ENCODE data around the gene HKDC1. TPM values are rescaled to one million over a fixed set of nuclear protein-coding genes. Genes with fewer than 3 reads are reported as not detected.

Gene HKDC1
- total and polyA plus RNA-seq, 2 donors (not counting 1 experiment from before 2014, with no cell fraction given): 0.01 TPM; not detected in 1

DNA sequence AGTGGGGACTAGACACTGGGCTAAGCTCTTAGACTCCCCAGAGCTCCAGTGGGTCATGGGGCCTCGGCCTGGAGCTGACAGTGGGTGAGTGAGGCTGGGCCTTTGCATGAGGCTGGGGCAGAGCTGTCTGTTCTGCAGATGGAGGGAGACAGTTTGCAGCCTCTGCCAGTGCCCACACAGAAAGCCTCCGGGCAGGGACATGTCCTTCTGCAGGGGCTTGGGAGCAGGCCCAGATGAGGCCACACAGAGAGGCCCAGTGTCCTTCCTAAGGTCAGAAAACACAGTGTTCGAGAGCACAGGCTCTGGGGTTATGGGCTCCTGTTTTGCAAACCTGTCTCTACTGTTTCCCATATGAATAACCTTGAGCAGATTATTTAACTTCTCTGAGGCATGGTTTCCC lies 33.0 kb downstream of the HKDC1 start:
- Histone ChIP-seq H3K27me3 (replicated peaks in 1 of 4; ENCODE audit: control extremely low read depth in 1 of 4, control insufficient read depth in 3 of 4, insufficient read depth in 4 of 4, low read length in 3 of 4) (no peaks in the 10 kb centered on the region), H2AFZ (ENCODE audit: insufficient read depth, low read depth, low read length, poor library complexity, severe bottlenecking) (no peak overlapping the region), H3K27ac (ENCODE audit: low read length in 2 of 2) (no peak overlapping the region), H3K4me2 (replicated peaks; ENCODE audit: low read depth, low read length, poor library complexity, severe bottlenecking) (no peak overlapping the region), H3K36me3 (replicated peaks in 1 of 2; ENCODE audit: control extremely low read depth in 1 of 2, control insufficient read depth in 1 of 2, extremely low read depth in 1 of 2, insufficient read depth in 2 of 2, low read length in 1 of 2) (no peaks in the 10 kb centered on the region), H3K4me3 (ENCODE audit: control extremely low read depth in 1 of 5, extremely low read depth in 1 of 5, insufficient read depth in 1 of 5, low read depth in 2 of 5, low read length in 4 of 5) (no peak overlapping the region), H3K9me3 (ENCODE audit: control extremely low read depth in 1 of 3, control insufficient read depth in 2 of 3, insufficient read depth in 1 of 3, low read length in 2 of 3) (no peaks in the 10 kb centered on the region), H3K4me1 (ENCODE audit: control insufficient read depth in 2 of 2, insufficient read depth in 2 of 2, low read length in 2 of 2) (no peaks in the 10 kb centered on the region), H3K79me2 (ENCODE audit: control insufficient read depth, insufficient read depth, low read length) (no peaks in the 10 kb centered on the region), H3K9ac (ENCODE audit: low read length) (no peak overlapping the region), H4K20me1 (ENCODE audit: control insufficient read depth, insufficient read depth, low read length, poor library complexity, severe bottlenecking) (no peaks in the 10 kb centered on the region)
- no peak for ATAC-seq (ENCODE audit: low read depth)
- ChIA-PET CTCF (interaction anchor here (0.9 to 1.5 kb wide), 2 partner anchors 11 to 14 kb away, joined by 3 read pairs; no protein-coding TSS in a partner anchor), POLR2A (no interaction called here)
- Mint-ChIP-seq H3K9me3 (ENCODE audit: insufficient read depth) (no peaks in the 10 kb centered on the region), H3K27ac (no peak overlapping the region), H3K27me3 (no peaks in the 10 kb centered on the region), H3K4me3 (no peak overlapping the region), H3K4me1 (no peaks in the 10 kb centered on the region)
- 87% methylated on average over 3 of the region's 3 CpGs for WGBS (ENCODE audit: insufficient coverage)
- intact Hi-C loops (cut with micrococcal nuclease): no loop called here
- TF ChIP-seq EZH2 (IDR thresholded peaks at IDR 0.05; ENCODE audit: borderline replicate concordance, insufficient read depth, low read depth, low read length, poor library complexity, severe bottlenecking): no peak
- TF ChIP-seq, protein P1, sequence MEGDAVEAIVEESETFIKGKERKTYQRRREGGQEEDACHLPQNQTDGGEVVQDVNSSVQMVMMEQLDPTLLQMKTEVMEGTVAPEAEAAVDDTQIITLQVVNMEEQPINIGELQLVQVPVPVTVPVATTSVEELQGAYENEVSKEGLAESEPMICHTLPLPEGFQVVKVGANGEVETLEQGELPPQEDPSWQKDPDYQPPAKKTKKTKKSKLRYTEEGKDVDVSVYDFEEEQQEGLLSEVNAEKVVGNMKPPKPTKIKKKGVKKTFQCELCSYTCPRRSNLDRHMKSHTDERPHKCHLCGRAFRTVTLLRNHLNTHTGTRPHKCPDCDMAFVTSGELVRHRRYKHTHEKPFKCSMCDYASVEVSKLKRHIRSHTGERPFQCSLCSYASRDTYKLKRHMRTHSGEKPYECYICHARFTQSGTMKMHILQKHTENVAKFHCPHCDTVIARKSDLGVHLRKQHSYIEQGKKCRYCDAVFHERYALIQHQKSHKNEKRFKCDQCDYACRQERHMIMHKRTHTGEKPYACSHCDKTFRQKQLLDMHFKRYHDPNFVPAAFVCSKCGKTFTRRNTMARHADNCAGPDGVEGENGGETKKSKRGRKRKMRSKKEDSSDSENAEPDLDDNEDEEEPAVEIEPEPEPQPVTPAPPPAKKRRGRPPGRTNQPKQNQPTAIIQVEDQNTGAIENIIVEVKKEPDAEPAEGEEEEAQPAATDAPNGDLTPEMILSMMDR (IDR thresholded peaks at IDR 0.05): no peak
- DNase-seq: no peak

DNA sequence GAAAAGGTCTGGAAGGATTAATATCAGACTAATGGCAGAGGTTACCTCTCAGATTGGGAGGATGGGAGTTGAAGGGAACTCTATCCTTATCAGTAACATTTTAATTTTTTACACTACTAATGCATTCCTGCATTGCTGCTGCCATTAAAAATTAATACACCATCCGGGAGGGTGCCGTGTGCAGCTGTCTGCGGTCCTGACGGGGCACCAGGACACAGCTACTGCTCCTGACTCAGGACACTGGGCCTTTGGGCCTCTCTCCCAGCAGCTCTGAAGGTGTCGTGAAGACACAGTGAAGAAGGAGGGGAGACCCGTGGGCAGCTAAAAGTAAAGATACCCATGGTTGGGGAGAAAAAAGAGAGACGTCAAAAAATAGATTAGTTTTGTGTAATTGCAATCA lies 34.7 kb downstream of the HKDC1 start:
- intact Hi-C loops (cut with micrococcal nuclease): no loop called here
- CTCF ChIA-PET: no interaction called here
- H3K27me3 Mint-ChIP-seq: no peaks in the 10 kb centered on the region

More for the DNA sequence above, 34.7 kb downstream of the HKDC1 start:
- Histone ChIP-seq H3K36me3 (replicated peaks in 1 of 2; ENCODE audit: control extremely low read depth in 1 of 2, control insufficient read depth in 1 of 2, extremely low read depth in 1 of 2, insufficient read depth in 2 of 2, low read length in 1 of 2) (no peaks in the 10 kb centered on the region), H3K79me2 (ENCODE audit: control insufficient read depth, insufficient read depth, low read length) (no peaks in the 10 kb centered on the region), H3K27ac (ENCODE audit: low read length in 2 of 2) (no peak overlapping the region), H4K20me1 (ENCODE audit: control insufficient read depth, insufficient read depth, low read length, poor library complexity, severe bottlenecking) (no peaks in the 10 kb centered on the region), H3K4me2 (replicated peaks; ENCODE audit: low read depth, low read length, poor library complexity, severe bottlenecking) (no peak overlapping the region), H2AFZ (ENCODE audit: insufficient read depth, low read depth, low read length, poor library complexity, severe bottlenecking) (no peak overlapping the region), H3K9ac (ENCODE audit: low read length) (no peak overlapping the region), H3K9me3 (ENCODE audit: control extremely low read depth in 1 of 3, control insufficient read depth in 2 of 3, insufficient read depth in 1 of 3, low read length in 2 of 3) (peaks cover 0 to 7% (median 3%) of the 10 kb centered on the region in 3 donors), H3K4me3 (ENCODE audit: control extremely low read depth in 1 of 5, extremely low read depth in 1 of 5, insufficient read depth in 1 of 5, low read depth in 2 of 5, low read length in 4 of 5) (no peak overlapping the region), H3K27me3 (replicated peaks in 1 of 4; ENCODE audit: control extremely low read depth in 1 of 4, control insufficient read depth in 3 of 4, insufficient read depth in 4 of 4, low read length in 3 of 4) (no peaks in the 10 kb centered on the region), H3K4me1 (ENCODE audit: control insufficient read depth in 2 of 2, insufficient read depth in 2 of 2, low read length in 2 of 2) (no peaks in the 10 kb centered on the region)
- DNase-seq (no peak), ATAC-seq (ENCODE audit: low read depth) (no peak)
- Mint-ChIP-seq H3K9me3 (ENCODE audit: insufficient read depth) (peaks cover 4% of the 10 kb centered on the region), H3K4me3 (no peak overlapping the region), H3K27ac (no peak overlapping the region), H3K4me1 (no peaks in the 10 kb centered on the region)
- TF ChIP-seq, protein P1 (IDR thresholded peaks at IDR 0.05): no peak
- no peak for TF ChIP-seq EZH2 (IDR thresholded peaks at IDR 0.05; ENCODE audit: borderline replicate concordance, insufficient read depth, low read depth, low read length, poor library complexity, severe bottlenecking)
- POLR2A ChIA-PET: no interaction called here
- 82% methylated on average over 4 of the region's 7 CpGs for WGBS (ENCODE audit: insufficient coverage)
